CD4-positive, alpha-beta T cell treated with Interleukin-12 subunit alpha and Interleukin-12 subunit beta, for 1 hour (primary cell): ENCODE data around the gene USP22.
"Not testable (repeated sequence)": the region's sequence is repeated elsewhere in the genome, so short reads cannot be mapped to it uniquely, and the experiment has no call there.

Source experiments
- DNase-seq: peaks from one replicate; pipeline ENCODE4 v3.0.0-alpha.2; 2020

USP22 gene

GRCh38 chr17:20986767-20987510, 55.9 kb downstream of the USP22 start:
- DNase-seq: no peak

- DNase-seq: no peak
Observed at GRCh38 chr17:20983359-20983637, 59.5 kb downstream of the USP22 start.

- DNase-seq: no peak
Observed at GRCh38 chr17:20982589-20983358, 60.0 kb downstream of the USP22 start.

- DNase-seq: no peak
Observed at GRCh38 chr17:20981046-20981920, 61.5 kb downstream of the USP22 start.

GRCh38 chr17:20979792-20980083, 63.1 kb downstream of the USP22 start:
- DNase-seq: no peak

- not testable (repeated sequence) for DNase-seq
Observed at GRCh38 chr17:20979007-20979791, 63.6 kb downstream of the USP22 start.

GRCh38 chr17:20977609-20978253, 65.1 kb downstream of the USP22 start:
- not testable (repeated sequence) for DNase-seq

GRCh38 chr17:20975566-20975965, 67.2 kb downstream of the USP22 start:
- no peak for DNase-seq

GRCh38 chr17:20970329-20970728, 72.5 kb downstream of the USP22 start:
- DNase-seq: no peak

- DNase-seq: no peak
Observed at GRCh38 chr17:20968913-20969616, 73.7 kb downstream of the USP22 start.

- DNase-seq: no peak
Observed at GRCh38 chr17:20967776-20968175, 75.0 kb downstream of the USP22 start.

- no peak for DNase-seq
Observed at GRCh38 chr17:20966870-20967269, 75.9 kb downstream of the USP22 start.

GRCh38 chr17:20965492-20965891, 77.3 kb downstream of the USP22 start:
- DNase-seq: no peak

GRCh38 chr17:20961586-20961985, 81.2 kb downstream of the USP22 start:
- DNase-seq: no peak

GRCh38 chr17:20960871-20961270, 81.9 kb downstream of the USP22 start:
- DNase-seq: no peak

GRCh38 chr17:20955427-20956323, 87.1 kb downstream of the USP22 start:
- DNase-seq: no peak

GRCh38 chr17:20954794-20955193, 88.0 kb downstream of the USP22 start:
- DNase-seq: no peak

GRCh38 chr17:20952183-20952582, 90.6 kb downstream of the USP22 start:
- no peak for DNase-seq
